Measurements from ENCODE around the gene PTGER1.

GRCh38 chr19:14479309-14479974 lies 4.3 kb upstream of the PTGER1 start:
- no peak for TF ChIP-seq CTCF (conservative IDR thresholded peaks at IDR 0.05; ENCODE audit: low read depth, low read length)
- no peak for TF ChIP-seq EZH2phosphoT487 (IDR thresholded peaks at IDR 0.05; ENCODE audit: borderline replicate concordance, low read length)
